D721Med (cell line): Measurements from ENCODE around the gene TBC1D2.

Source experiments
- DNase-seq: peaks from one replicate; pipeline ENCODE4 v3.0.0; 2011; ENCODE audit warnings: low spot score; ENCODE audit not compliant: insufficient read length
- FAIRE-seq: peaks from 2 replicates; lab custom pipeline; 2011; peaks lifted over from hg19 to GRCh38; lab: Jason Lieb, UNC
- TF ChIP-seq, protein P1 (sequence below): IDR thresholded peaks from 2 replicates; pipeline ENCODE4 v1.5.1; 2012; ENCODE audit warnings: mild to moderate bottlenecking, control low read depth; ENCODE audit not compliant: insufficient read depth; ENCODE audit errors: missing control alignments

Gene TBC1D2

DNA sequence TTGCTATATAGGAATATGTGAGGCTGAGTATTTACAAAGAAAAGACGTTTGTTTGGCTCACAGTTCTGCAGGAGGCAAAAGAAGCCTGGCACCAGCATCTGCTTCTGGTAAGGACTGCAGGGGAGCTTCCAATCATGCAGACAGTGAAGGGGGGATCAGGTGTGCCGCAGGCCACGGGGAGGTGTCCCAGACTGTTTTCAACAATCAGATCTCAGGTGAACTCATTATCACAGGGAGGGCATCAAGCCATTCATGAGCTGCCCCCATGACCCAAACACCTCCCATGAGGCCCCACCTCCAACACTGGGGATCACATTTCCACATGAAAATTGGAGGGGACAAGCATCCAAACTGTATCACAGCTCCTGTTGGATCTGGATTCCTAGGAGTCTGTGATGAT is 106.0 kb downstream of the TBC1D2 start:
- TF ChIP-seq, protein P1, sequence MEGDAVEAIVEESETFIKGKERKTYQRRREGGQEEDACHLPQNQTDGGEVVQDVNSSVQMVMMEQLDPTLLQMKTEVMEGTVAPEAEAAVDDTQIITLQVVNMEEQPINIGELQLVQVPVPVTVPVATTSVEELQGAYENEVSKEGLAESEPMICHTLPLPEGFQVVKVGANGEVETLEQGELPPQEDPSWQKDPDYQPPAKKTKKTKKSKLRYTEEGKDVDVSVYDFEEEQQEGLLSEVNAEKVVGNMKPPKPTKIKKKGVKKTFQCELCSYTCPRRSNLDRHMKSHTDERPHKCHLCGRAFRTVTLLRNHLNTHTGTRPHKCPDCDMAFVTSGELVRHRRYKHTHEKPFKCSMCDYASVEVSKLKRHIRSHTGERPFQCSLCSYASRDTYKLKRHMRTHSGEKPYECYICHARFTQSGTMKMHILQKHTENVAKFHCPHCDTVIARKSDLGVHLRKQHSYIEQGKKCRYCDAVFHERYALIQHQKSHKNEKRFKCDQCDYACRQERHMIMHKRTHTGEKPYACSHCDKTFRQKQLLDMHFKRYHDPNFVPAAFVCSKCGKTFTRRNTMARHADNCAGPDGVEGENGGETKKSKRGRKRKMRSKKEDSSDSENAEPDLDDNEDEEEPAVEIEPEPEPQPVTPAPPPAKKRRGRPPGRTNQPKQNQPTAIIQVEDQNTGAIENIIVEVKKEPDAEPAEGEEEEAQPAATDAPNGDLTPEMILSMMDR: no peak
- FAIRE-seq (no peak), DNase-seq (no peak)
